GM18517 (cell line): Measurements from ENCODE around the gene COG7.
"Not testable (repeated sequence)": the region's sequence is repeated elsewhere in the genome, so short reads cannot be mapped to it uniquely, and the experiment has no call there.

Experiments
- ATAC-seq: cut with Tn5 transposase; IDR thresholded peaks from one replicate; pipeline ENCODE4 v1.9.1; 2021; ENCODE audit warnings: mild to moderate bottlenecking, moderate library complexity; ENCODE audit not compliant: unreplicated experiment

COG7 gene

DNA sequence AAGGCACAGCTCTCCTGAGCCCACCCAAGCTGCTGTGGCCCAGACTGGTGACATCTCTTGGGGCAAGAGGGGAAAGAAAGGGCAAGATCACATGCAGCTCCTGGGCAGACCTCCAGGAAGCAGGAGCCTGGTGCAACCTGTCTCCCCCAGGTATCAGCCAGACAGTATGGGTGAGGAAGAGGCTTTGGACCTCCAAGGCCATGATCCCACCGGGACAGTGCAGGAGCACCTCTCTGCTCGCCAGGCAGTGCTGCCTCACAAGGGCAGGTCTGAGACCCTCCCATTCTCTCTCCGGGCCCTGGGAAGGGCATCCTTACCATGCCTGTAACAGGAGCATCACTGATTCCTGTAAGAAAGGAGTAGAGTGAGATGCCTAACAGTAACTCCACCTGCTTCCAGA is 25.6 kb upstream of the COG7 start:
- no peak for ATAC-seq

DNA sequence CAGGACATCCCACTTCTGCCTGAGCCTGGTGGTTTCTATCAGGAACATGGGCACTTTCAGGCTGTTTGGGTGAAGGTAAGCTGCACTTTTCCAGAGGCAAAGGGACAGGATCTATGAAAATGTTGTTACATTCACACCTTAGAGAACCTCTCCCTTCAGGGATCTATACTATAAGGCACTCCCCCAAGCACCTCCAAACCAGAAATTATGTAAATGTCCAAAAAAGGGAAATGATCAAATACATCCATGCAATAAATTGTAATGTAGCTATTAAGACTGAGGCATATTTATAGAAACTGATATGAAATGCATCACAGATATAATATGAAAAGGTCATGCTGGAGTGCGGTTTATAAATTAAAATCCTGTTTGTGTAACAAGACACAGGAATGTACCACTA is 23.3 kb upstream of the COG7 start:
- no peak for ATAC-seq

DNA sequence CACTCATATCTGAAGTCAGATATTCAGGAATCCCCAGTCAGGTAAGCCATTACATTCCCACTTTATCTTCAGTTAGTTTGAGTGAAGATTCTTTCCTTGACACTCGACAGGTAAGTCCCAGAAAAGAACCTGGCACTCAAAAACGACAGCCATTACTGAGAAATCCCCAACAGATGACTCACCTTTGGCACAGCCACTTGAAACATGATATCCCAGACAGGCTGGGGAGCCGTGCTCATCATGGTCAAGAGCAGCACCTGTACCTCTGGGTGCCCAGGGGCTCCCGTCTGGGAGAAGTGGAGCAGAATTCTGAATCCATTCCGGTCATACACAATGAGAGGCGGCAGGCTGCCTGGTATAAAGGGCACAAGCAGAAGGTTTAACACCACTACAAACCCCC is 16.8 kb upstream of the COG7 start:
- ATAC-seq = no peak

DNA sequence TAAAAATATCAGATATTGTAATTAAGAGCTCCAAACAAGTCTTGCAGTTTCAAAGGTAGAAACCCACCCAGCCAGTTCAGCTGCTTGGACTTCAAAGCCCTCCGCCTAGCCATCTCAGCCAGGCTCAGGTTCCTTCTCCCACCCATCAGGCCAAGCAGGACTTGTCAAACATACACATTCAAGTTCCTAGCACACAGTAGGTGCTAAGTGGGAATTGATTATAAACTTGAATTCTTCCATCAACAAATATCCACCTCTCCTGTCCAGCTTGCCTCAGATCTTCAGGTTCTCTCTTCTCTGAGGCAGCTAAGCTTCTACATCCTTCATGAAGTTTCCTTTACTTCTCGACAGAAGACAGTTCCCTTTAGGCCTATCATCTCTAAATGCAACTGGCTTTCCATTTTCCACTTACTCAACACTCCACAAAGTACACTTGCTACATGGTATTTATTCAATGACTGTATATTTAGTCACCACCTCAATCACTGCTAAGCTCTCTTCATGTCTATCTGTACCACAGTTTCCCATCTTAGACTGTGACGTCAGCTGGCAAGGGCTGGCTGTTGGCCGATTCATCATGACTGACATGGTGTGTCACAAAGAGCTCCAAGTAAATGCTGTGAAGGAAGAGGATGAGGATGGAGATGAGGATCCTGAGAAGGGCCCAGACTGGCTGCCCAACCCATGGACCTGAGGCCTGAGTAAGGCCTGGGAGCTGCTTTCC is 13.3 kb upstream of the COG7 start:
- no peak for ATAC-seq

DNA sequence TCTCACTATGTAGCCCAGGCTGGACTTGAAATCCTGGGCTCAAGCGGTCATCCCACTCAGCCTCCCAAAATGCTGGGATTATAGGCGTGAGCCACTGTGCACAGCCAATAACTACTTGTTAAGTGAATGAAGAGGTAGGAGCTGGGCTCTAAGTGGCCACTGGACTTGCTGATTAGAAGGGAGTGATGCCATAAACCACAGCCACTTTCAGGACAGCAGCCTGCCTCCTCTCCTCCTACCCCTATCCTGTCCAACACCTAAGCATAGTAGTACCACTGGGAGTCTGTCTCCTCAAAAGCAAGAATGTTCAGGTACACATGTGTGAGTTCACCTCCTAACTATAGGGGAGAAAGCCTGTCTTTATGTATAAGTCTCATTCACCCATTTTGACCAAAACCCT is 12.2 kb upstream of the COG7 start:
- no peak for ATAC-seq

DNA sequence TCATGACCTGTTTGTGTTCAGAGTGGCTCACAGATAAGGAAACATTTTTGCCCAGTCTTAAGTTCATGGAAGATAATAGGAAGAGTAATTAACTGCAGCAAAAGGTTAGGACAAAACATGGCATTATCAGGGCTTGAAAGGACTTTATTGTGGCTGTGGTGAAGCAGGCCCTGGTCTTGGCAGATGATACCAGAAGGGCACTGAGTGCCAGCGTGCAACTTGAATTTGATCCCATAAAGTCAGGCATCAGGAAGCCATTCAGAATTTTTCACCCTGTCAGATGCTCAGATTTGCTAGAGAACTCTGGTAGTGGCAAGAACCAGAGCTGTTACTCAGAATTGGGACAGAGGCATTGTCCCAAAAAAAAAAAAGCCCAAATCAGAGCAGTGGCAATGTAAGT is 11.2 kb upstream of the COG7 start:
- ATAC-seq = no peak

DNA sequence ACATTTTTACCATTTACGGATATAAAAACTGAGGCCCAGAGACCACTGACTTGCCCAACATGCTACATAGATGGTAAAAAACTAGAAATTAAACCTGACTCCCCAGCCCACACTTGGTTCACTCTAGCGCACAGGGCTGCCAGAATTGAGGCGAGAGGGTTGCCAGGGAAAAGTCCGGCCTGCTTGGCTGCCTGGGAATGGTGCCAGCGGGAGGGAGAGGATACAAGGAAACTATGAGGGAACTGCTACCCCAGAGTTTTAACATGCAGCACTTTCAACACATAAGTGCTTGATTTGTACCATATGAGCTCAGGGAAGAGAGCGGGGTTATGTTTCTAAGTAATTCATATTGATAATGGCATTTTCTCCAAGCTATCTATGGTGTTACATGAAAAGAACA is 10.0 kb upstream of the COG7 start:
- not testable (repeated sequence) for ATAC-seq

DNA sequence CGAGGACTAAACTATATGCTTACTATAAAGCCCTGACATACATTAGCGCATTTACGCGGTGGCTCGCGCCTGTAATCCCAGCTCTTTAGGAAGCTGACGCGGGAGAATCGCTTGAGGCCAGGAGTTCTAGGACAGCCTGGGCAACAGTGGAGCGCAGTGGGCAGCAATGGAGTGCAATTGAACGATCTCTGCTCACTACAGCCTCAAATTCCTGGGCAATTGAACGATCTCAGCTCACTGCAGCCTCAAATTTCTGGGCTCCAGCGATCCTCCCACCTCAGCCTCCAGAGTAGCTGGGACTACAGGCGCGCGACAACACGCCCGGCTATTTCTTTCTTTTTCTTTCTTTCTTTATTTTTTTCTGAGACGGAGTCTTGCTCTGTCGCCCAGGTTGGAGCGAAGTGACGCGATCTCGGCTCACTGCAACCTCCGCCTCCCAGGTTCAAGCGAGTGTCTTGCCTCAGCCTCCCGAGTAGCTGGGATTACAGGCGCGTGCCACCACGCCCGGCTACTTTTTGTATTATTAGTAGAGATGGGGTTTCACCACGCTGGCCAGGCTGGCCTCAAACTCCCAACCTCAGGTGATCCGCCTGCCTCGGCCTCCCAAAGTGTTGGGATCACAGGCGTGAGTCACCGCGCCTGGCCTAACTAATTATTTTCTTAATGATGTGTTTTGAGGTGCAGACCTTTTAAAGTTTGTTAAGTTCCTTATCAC is 506 bp upstream of the COG7 start:
- ATAC-seq = no peak

DNA sequence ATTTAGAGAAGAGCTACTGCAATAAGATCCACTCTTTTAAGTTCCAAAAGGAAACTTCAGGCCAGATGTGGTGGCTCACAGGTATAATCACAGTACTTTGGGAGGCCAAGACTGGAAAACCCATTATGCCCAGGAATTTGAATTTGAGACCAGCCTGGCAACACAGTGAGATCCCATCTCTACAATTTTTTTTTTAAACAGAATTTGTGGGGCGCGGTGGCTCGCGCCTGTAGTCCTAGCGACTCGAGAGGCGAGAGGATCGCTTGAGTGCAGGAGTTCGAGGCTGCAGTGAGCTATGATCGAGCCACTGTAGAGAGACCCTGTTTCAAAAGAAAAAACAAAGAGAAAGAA is 793 bp downstream of the COG7 start:
- no peak for ATAC-seq

DNA sequence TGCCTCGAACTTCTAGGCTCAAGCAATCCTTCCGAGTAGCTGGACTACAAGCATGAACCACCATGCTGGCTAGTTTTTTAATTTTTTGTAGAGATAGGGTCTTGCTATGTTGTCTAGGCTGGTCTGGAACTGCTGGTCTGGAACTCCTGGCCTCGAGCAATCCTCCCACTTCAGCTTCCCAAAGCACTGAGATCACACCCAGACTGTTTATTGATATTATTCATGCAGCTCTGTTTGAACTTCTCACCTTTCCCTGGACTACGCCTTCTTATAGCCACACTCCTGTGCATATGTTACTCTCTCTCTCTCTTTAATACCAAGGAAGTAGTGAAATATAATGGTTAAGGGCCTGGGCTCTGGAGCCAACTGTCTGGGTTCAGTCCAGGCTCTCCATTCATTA is 4.6 kb downstream of the COG7 start:
- no peak for ATAC-seq

DNA sequence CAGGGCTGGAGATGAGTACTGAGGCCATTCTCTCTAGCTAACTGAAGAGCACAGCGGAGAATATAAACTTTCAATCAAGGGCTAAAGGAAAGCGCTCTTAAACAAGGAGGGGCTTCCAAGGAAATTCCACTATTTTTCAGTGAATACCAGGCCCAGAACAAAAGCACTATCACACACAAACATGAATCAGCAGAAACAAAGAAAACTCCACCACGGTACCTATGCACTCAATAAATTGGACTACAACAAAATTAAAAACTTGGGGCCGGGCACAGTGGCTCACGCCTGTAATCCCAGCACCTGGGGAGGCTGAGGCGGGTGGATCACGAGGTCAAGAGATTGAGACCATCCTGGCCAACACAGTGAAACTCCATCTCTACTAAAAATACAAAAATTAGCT is 15.4 kb downstream of the COG7 start:
- ATAC-seq = not testable (repeated sequence)

DNA sequence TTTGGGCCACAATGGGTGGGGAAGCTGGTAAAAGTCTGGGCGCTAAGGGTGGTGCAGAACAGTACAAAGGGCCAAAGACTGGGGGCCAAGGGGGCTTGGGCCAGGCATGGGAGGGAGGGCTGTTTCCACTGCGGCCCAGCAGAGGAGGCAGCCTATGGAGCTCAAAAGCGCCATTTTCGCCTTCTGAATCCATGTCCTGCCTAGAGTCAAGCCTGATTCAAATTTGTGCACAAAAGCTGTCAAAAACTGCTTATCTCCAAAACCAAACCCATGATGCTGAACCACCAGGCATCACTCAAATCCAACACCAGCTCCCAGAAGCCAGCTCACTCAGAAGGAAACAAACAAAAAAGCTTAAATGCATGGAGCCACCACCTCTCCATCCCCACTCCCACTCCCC is 16.0 kb downstream of the COG7 start:
- ATAC-seq = no peak

DNA sequence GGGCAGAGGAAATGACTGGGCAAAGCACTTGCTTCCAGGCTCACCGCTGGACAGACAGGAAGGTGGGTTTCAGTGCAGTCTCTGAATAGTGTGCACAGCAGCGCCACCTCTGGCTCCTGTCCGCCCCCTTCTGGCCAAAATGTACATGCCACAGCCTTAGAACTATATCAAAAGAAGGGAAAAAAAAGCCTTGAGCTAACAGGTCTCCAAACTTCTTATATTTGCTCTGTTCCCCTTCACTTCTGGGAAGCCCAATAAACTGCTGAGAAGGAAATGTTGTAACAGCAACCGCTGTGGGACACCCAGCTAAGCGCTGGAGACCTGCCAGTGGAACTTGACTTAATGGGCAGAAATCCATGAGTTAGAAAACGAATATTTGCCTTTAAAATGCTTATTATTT is 17.5 kb downstream of the COG7 start:
- ATAC-seq = no peak

DNA sequence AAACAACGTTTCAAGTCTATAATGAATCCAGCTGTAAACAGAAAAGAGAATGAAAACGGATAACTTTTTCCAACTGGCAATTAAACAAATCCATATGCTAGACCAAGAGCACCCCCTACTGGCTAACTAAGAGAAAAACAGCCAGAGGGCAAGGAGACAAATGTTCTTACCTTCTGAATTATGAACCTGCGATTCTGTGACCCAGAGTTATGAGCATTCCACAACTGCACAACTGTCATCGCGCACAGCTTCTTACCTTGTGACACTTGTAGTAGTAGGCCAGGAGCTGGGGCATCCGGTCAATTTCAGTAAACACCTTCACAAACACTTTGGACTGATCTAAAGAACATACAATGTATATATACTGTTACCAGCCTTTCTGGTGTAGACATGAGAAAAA is 18.6 kb downstream of the COG7 start:
- no peak for ATAC-seq

DNA sequence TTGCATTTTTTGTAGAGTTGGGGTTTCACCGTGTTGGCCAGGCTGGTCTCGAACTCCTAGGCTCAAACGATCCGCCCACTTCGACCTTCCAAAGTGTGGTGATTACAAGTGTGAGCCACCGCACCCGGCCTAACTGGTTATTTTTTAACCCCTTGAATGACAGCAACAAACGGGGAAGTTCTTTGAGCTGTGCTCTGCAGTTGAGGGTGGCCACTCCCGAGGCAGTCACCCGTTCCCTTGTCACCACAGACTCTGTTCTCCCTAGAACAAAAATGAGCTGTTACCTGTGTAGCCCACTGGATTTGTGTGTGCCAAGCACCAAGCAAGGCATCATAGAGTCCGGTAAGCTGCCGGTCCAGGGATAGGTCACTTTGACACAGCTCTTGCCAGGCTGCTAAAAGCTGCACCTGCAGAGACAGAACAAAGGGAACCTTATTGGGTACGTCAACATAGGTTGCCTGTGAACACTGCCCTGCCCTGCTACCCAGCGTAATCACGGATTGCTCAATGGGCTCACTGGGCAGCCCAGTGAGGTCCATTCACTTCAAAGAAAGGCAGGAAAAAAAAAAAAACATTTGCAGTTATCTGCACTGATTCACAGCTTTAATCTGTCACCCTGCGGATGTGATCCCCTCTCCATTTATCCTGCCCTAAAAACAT is 19.6 kb downstream of the COG7 start:
- ATAC-seq = no peak

DNA sequence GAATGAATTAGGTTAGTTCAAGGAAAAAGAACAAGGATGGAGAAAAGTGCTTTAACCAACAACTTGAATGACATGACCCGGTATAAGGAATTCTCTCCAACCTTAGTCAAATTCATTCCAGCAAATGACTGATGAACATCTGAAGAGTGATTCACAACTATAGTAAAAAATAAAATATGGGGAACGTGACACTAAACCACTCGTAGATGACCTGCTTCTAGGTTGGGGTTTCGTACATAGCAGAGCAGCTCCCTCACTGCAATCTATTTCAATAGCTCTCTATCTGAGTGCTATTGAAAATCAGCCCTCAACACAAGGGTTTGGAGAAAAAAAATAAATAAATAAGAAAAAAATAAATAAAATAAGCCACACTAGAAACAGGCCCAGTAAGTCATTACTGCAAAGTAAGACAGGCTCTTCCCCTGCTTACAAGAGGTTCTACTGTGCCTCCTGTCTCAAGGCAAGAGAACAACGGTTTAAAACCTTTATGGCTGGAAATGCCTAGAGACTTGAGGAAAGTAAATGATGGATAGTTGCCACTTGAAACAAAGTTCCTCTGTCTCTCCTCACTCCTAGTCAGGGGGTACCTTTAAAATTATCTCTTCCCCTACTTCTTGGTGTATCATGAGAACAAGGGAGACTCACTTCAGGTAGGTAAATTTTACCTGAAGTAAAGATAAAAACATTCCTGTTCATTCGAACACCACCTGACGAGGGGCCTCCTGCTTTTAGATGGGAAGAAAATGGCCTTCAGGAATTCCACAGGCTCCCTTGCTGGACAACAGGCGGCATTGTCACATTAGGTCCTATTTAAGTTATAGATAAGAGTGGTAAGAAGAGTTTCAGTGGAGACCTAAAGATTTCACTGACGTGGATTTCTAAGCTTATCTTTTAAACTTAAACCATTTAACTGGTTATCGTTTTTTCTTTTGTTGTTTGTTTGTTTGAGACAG is 20.5 kb downstream of the COG7 start:
- ATAC-seq = no peak

DNA sequence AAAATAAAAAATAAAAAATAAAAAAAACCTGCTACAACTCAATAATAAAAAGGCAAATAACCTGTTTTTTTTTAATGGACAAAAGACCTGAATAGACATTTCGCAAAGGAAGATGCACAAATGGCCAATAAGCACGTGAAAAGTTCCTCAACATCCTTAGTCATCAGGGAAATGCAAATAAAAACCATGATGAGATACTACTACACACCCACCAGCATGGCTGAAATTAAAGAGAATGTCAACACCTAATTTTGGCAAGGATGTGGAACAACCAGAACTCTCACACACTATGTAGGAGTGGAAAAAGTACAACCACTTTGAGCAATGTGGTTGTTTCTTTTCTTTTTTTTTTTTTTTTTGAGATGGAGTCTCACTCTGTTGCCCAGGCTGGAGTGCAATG is 24.6 kb downstream of the COG7 start:
- ATAC-seq = no peak

DNA sequence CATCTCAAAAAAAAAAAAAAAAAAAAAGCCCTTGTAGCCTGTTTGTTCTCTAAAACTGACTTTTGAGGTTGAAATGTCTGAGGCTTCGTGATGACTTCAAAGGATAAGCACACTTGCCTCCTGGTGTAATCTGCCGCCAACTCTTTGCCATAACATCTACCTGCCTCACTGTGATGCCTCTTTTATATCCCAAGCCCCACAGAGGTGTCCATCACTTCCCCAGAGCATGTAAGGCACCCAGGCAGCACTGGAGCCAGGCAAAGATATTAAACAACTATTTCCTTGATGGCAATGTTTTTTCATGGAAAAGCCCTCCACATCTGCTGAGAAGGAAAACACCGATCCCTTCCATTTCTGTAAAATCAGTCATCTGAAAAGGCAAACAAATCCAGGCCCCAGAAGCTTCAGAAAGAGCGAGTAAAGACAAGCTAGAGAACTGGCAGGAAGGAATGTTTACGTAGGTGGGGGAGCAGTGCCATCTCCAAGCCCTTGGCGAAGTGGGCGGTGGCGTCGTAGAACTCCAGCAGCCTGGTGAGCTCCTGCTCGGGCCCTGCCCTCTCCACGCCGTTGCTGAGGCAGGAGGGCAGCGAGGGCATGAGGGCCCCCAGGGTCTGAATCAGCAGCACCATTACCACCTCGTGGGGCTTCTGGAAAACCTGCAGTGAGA is 28.6 kb downstream of the COG7 start:
- no peak for ATAC-seq

DNA sequence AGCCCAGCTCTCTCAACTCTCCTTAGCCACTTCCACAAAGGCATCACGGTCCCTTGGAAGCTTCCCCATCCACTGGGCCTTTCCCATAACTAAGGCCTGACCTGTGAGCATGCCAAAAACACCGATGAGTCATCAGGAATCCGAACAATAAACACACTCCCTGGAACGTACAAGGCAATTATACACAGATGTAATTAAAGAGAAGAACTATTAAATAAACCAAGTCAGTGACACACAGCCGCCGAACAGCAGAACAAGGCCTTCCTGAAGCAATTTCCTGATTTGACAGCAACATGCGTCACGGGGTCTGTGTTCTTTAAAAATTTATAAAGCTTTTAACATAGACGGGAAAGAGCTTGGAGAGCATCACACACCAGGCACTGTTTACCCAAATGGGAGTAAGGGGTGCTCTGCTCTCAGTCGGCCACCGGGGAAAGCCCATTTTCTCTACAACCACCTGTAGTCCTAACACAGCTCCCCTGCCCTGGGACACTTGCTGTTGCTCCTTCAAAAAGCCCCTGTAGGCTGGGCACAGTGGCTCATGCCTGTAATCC is 29.4 kb downstream of the COG7 start:
- no peak for ATAC-seq

DNA sequence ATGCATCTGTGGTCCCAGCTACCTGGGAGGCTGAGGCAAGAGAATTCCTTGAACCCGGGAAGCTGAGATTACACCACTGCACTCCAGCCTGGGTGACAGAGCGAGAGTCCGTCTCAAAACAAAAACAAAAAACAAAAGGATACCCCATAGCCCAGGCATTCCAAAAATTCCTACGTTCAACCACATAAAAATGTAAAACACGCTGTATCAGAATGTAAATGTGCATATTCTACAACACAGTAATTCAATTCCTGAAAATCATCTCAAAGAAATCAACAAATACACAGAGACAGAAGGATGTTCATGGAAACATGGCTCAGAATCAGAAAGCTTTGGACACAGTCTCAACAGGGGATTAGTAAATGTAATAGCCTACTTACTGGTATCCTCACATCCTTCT is 33.0 kb downstream of the COG7 start:
- ATAC-seq = no peak
